T1000 (cell line): Measurements from ENCODE around the gene PDX1.

ENCODE experiments used
- DNase-seq: peaks from one replicate; lab custom pipeline; 2025; ENCODE audit warnings: mixed read lengths; lab: John Stamatoyannopoulos, UW

The PDX1 gene

GRCh38 chr13:27919934-27920676, at the start of gene PDX1:
PDX1 (plus strand) TSS chr13:27920000; CDS start chr13:27920139, 139 bp downstream.
- no peak for DNase-seq

- no peak for DNase-seq
Measured at GRCh38 chr13:27878274-27878673, 41.5 kb upstream of the PDX1 start.

GRCh38 chr13:27889471-27889870, 30.3 kb upstream of the PDX1 start:
- no peak for DNase-seq

GRCh38 chr13:27896726-27897125, 23.1 kb upstream of the PDX1 start:
- DNase-seq, result no peak

GRCh38 chr13:27904719-27905118, 15.1 kb upstream of the PDX1 start:
- no peak for DNase-seq

- DNase-seq, result no peak
Measured at GRCh38 chr13:27905650-27906049, 14.2 kb upstream of the PDX1 start.

GRCh38 chr13:27907121-27907787, 12.5 kb upstream of the PDX1 start:
- DNase-seq, result no peak

GRCh38 chr13:27909378-27909777, 10.4 kb upstream of the PDX1 start:
- no peak for DNase-seq

- no peak for DNase-seq
Measured at GRCh38 chr13:27911521-27911920, 8.3 kb upstream of the PDX1 start.

GRCh38 chr13:27913160-27913559, 6.6 kb upstream of the PDX1 start:
- no peak for DNase-seq

- no peak for DNase-seq
Measured at GRCh38 chr13:27915301-27916207, 4.2 kb upstream of the PDX1 start.

- DNase-seq, result no peak
Measured at GRCh38 chr13:27917121-27917947, 2.5 kb upstream of the PDX1 start.

- DNase-seq, result no peak
Measured at GRCh38 chr13:27918041-27918917, 1.5 kb upstream of the PDX1 start.

GRCh38 chr13:27918918-27919658, 712 bp upstream of the PDX1 start:
- no peak for DNase-seq

- no peak for DNase-seq
Measured at GRCh38 chr13:27919659-27919933, 204 bp upstream of the PDX1 start.

- no peak for DNase-seq
Measured at GRCh38 chr13:27920677-27921420, 1.0 kb downstream of the PDX1 start.

GRCh38 chr13:27921421-27921960, 1.7 kb downstream of the PDX1 start:
- DNase-seq, result no peak

- no peak for DNase-seq
Measured at GRCh38 chr13:27921961-27922882, 2.4 kb downstream of the PDX1 start.
